ENCODE results near the gene MACC1.
A peak's percentile ranks its signal among the peaks of the same experiment; 100 is the strongest.
"Not testable (repeated sequence)": the region's sequence is repeated elsewhere in the genome, so short reads cannot be mapped to it uniquely, and the experiment has no call there.

The MACC1 gene

GRCh38 chr7:20203316-20203715 is 13.9 kb downstream of the MACC1 start:
- no peak for DNase-seq

DNA sequence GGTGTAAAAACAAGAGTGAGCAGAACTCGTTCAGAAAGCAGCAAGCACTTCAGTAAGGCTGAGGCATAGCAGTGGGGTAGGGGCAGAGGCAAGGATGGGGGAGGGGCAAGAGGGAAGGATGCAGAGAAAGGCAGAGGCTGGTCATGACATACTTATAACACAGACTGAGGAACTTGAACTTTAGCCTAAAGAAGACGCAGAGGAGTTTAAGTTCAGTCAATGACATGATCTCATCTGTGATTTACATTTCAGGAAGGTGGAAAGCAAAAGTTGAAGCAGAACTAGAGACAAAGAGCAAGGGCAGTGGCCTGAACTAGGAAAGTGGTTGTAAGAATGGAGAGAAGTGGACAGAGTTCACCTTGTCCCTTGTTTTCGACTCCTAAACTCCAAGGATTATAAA is 15.8 kb downstream of the MACC1 start:
- no peak for DNase-seq

DNA sequence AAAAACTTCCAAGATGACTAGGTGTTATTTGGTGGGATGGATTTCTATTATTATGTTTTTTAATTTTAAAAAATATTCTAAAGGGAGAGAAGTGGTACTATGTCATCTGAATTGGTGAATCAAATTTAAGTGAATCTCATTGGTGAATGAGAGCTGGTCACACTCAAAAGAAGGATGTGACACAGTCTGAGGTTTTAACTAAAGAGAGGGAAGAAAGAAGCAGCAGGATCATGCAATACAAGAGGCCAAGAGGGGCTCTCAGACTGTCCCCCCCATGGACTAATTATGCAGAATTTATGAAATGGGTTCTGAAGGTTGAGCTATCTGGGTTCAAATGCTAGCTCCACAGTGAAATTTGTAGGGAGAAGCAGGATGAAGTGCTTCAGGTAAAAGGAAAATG is 16.2 kb downstream of the MACC1 start:
- no peak for DNase-seq

- DNase-seq: no peak
Observed at GRCh38 chr7:20200361-20200760, 16.8 kb downstream of the MACC1 start.

DNA sequence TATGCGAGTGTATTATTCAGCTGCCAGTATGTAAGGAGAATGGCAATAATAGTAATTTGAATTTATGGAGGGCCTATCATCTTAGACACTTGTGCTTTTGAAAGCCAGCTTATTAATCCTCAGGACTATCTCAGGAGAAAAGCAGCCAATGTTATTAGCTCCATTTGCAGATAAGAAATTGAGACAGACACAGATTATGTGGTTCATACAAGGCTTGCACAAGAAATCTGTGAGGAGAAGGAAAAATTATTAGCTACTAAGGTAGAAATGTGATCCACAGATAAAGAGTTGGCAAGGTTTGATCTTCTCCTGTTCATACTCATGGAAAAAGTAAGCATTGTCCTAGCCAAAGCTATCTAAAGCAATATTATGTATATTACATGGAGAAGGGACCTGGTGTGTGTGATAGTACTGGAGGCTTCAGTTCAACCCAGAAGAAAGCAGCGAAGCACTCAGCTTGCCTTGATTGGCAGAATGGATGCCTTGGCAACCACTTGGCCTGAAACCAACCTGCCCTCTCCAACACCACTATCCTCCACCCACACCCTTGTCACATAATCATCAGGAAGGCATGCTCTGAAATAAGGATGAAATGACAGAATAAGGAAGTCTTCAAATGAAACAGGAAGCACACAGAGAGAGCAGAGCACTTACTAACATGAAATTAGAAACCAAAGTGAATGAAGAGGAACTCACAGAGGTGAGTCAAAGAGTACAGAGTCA is 18.0 kb downstream of the MACC1 start:
- DNase-seq: peak; percentile 49 to 85 (median 82)

DNA sequence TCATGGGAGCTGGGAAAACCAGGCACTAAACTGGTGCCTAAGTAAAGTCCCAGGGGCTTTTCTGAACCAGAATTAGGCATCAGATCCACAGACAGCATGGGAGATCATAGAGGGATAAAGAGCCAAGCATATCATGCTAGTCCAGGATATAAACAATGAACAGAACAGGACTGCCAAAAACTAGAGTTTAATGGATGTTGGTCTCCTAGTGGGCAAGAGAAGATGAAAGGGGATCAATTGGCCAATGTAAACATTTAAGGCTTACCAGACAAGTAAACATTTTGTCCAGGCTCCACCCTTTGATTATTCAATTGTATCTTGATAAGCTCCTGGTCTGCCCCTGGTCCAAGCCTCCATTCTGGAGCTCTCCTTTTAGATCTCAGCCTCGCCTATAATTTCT is 18.9 kb downstream of the MACC1 start:
- peak in 1 of 3 experiments; percentile 28 for DNase-seq

- no peak for DNase-seq
Observed at GRCh38 chr7:20197837-20198236, 19.3 kb downstream of the MACC1 start.

DNA sequence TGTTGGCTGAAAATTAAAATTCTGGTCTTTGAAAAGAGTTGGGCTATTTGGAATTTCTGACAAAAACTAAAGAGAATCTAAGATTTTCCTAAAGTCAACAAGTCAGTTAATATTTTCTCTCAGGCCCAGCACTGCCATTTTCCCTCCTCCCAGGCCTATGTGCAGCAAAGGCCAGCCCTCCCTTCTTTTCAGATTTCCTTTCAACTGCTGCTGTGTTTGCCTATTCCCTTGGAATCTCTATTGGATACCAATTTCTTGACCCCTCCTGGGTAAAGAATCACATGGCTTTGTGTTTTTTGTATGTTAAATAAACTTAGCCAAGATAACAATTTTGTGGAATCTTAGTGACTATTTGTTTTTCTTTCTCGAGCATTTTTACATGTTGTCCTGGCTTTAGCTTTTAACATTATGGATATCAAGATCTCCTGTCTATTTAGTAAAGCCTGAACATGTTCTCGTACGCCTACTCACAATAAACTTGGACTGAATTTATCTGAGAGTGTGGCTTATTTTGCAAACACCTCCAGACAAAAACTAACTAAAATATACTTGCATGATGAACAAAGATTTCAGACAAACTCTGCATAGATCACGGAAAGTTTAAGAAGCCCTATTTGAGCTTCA is 19.9 kb downstream of the MACC1 start:
- DNase-seq: no peak

GRCh38 chr7:20194343-20194995 is 22.7 kb downstream of the MACC1 start:
- peak in 1 of 3 experiments; percentile 56 for DNase-seq

- no peak for DNase-seq
Observed at GRCh38 chr7:20193873-20194272, 23.3 kb downstream of the MACC1 start.

DNA sequence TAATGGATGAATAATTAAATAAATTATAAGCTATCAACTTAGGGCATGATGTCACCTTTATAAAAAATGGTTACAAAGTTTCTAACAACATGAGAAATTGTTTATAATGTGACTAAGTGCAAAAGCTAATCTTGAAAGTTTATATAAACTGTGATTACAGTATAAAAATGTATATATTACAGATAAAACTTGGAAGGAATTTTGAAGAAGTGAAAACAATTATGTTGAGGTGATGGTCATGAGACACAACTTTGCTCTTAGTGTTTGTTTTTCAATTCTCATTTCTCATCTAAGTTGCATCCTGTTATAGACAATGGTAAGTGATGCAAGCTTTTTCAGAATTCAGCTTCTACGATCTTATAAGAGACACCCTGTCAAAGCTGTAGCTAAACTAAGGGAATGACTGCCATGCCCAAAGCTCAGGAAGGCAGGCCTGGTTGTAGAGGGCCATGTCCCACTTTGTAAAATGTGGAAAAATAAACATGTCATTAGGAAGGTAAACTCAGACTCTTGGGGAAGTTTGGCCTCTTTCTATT is 23.9 kb downstream of the MACC1 start:
- no peak for DNase-seq

DNA sequence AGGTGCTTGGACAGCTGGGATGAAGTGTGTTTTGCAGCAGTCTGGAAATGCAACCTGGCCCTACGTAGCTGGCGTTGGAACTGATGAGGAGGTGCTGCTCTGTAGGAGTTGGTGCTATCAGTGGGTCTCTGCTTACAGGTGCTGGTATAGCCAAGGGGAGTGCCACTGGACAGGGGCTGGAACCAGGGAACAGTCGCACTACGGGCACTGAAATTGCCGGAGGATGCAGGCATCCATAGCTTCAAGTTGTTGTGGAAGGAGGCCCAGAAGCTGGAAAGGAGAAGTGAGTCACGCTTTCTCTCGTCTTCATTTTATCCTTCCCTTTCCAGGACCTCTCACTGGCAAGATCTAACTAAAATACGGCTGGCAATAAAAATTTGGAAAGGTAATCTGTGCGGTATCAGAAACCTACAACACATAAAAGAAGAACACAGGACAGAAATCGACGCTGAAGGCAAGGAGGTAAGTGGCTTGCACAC is 25.8 kb downstream of the MACC1 start:
- no peak for DNase-seq

DNA sequence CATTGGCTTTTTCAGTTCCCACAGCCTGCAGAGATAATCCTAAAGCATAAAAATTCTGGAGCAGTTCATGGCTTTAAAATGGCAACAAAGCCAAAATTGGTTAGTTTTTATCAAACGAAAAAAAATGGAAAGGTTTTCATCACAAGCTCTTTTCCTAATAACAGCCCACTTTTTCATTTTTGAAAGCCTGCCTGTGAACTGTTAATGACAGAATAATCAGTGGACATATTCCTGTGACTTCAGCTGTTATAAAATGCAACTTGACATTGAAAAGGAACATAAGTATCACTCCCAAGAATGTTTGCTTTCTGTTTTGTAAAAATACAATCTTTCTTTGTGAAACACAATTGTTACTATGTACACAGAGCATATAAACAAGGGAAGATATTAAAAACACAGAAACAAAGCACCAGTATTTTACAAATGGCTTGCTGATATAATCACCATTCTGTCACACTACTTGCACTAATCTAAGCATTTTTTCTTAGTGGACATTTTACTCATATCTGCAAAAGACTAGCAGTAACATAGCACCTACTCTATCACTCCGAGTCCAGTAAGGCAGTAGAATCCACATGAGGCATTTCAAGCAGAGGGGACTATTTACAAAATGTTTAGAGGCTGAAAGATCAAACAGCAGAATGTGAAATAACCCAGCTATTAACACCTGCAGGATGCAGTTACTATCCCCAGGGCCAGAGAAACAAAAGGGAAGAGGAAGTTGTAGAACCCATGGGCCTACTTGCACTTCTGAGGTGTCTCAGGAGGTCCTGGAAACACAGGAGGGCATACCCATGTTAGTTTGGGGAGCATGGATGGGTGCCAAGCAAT is 26.4 kb downstream of the MACC1 start:
- DNase-seq: peak in 2 of 3 experiments; percentile 20 to 61

DNA sequence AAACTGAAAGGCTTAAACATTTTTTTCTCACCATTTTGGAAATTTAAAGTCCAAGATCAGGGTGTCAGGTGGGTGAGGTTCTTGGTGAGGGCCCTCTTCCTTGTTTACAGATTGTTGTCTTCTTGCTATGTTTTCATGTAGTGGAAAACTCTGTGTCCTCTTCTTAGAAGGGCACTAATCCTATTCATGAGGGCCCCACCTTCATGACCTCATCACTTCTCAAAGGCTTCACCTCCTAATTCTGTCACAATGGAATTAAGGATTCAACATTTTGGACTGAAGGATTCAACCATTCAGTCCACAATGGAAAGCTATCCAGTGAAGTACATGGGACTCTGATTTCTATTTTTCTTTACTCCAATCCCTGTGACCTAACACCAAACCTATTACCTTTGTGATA is 27.3 kb downstream of the MACC1 start:
- DNase-seq: no peak

DNA sequence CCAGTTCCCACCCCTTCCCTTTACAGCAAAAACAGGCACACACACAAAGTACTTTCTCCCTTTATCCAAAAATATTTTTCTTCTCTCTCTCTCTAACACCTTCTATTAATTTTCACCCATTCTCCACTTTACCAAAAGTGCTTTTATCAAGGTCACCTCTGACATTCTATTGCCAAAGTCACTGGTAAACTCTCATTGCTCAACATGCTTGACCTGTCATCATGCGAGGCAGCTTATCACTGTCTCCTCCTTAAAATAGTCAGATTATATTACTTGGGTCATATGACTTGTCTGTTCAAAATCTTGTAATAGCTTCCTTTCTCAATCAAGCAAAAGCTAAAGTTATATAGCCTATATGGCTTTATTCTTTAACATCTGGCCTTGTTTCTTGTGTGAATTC is 28.6 kb downstream of the MACC1 start:
- DNase-seq: no peak

GRCh38 chr7:20187850-20188249 is 29.3 kb downstream of the MACC1 start:
- DNase-seq: not testable (repeated sequence)

- DNase-seq: no peak
Observed at GRCh38 chr7:20185988-20186387, 31.2 kb downstream of the MACC1 start.

- no peak for DNase-seq
Observed at GRCh38 chr7:20183086-20183485, 34.1 kb downstream of the MACC1 start.

DNA sequence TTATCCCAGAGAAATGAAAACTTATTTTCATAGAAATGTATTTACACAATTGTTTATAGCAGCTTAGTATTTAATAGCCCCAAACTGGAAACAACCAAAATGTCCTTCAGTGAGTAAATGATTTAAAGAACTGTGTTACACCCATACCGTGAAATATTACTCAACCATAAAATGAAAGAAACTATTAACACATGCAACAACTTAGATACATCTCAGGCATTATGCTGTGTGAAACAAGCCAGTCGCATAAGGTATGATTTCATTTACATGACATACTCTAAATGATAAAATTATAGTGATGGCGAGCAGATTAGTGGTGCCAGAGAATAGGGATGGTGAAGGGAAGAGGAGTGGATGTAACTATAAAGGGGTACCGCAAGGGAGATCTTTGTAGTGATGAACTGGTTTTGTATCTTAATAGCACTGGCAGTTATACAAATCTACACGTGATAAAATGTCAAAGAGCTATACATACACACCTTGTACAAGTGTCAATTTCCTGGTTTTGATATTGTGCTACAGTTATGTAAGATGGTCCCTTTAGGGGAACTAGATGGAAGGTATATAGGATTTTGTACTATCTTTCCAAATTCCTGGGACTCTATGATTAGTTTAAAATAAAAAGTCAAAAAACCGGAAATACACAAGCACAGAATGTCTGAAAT is 40.5 kb downstream of the MACC1 start:
- no peak for DNase-seq

GRCh38 chr7:20173828-20174227 is 43.4 kb downstream of the MACC1 start:
- no peak for DNase-seq

DNA sequence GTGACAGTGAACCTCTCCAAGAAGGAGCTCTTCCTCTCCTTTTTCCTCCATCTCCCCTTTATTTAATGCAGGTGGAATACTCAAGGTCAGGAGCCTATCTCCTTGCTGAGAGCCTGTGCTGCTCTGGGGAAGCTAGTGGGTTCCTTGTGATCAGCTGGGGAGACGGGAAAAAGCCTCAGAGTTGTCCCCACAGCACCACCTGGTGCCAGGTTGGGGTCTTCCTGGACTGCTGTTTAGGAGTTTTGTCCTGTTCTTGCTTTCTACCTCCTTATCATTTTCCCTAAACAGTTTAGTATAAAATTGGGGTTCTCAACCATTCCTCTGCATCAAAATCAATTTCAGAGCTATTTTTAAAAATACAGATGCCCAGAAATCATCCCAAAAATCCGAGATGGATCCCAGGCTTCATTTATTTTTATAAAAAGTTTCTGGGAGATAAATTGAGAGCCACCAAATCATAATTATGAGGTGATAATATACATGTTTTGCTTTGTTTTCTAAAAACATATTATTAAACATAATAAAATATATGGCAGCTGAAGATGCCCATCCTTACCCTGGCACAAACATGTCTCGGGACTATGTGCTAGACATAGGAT is 44.3 kb downstream of the MACC1 start:
- DNase-seq: peak; percentile 14 to 84 (median 71)

DNA sequence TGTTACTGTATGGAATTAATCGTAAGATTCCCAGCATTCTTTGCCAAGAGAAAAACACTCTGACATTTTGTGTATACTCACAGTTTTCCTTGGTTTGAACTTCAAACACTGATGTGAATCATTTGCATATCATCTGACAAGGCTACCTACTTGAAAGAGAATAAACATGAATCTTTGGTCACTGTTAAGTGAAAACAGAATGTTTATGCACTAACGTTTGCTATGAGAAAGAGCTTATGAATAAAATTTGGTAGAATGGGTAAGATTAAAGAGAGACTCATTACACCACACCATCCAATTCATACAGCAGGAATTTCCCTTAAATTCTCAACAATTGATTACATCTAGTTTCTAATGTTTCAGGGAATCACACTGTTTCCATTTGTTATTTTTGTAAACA is 46.6 kb downstream of the MACC1 start:
- DNase-seq: no peak
